ENCODE measurements around the gene TDRD7. TPM values are rescaled to one million over a fixed set of nuclear protein-coding genes. Genes with fewer than 3 reads are reported as not detected.
"Not testable (repeated sequence)": the region's sequence is repeated elsewhere in the genome, so short reads cannot be mapped to it uniquely, and the experiment has no call there.

TDRD7 gene
- polyA plus RNA-seq, 1 donor from 2014 or later: 9.7 TPM

- H3K36me3 ChIP-seq (ENCODE audit: insufficient read depth, low read length); H3K9me2 ChIP-seq (ENCODE audit: insufficient read depth, low read length); H3K9ac ChIP-seq (ENCODE audit: low read length); H3K79me2 ChIP-seq (replicated peaks; ENCODE audit: insufficient read depth, low read length); H3K9me3 ChIP-seq (ENCODE audit: low read length); H3K27ac ChIP-seq (ENCODE audit: low read length); H4K20me1 ChIP-seq (ENCODE audit: insufficient read depth); H3K4me2 ChIP-seq (ENCODE audit: low read length); H3K4me3 ChIP-seq (ENCODE audit: low read length); H3F3A ChIP-seq (ENCODE audit: insufficient read depth, low read length, poor library complexity, severe bottlenecking); H2AFZ ChIP-seq (ENCODE audit: low read depth, low read length): not testable (repeated sequence)
- peaks cover 50% of the 10 kb centered on the region for H3K27me3 ChIP-seq (ENCODE audit: insufficient read depth, low read depth, low read length)
Measured at GRCh38 chr9:97498846-97499245, 87.0 kb downstream of the TDRD7 start.

- no peak overlapping the region for H2AFZ ChIP-seq (ENCODE audit: low read depth, low read length)
- no peaks in the 10 kb centered on the region for H4K20me1 ChIP-seq (ENCODE audit: insufficient read depth)
- H3K36me3 ChIP-seq (ENCODE audit: insufficient read depth, low read length): no peaks in the 10 kb centered on the region
- no peak overlapping the region for H3K9ac ChIP-seq (ENCODE audit: low read length)
- no peak overlapping the region for H3K4me3 ChIP-seq (ENCODE audit: low read length)
- TF ChIP-seq SMC3 (conservative IDR thresholded peaks at IDR 0.05; ENCODE audit: poor library complexity) (no peak), CTCF (IDR thresholded peaks at IDR 0.05; ENCODE audit: poor library complexity, severe bottlenecking) (no peak)
- H3F3A ChIP-seq (ENCODE audit: insufficient read depth, low read length, poor library complexity, severe bottlenecking): no peaks in the 10 kb centered on the region
- H3K27me3 ChIP-seq (ENCODE audit: insufficient read depth, low read depth, low read length): peaks cover 56% of the 10 kb centered on the region
- H3K9me2 ChIP-seq (ENCODE audit: insufficient read depth, low read length): no peaks in the 10 kb centered on the region
- H3K79me2 ChIP-seq (replicated peaks; ENCODE audit: insufficient read depth, low read length): no peaks in the 10 kb centered on the region
- H3K4me2 ChIP-seq (ENCODE audit: low read length): no peak overlapping the region
- H3K27ac ChIP-seq (ENCODE audit: low read length): no peak overlapping the region
- H3K9me3 ChIP-seq (ENCODE audit: low read length): no peaks in the 10 kb centered on the region
Measured at GRCh38 chr9:97500263-97500662, 88.4 kb downstream of the TDRD7 start.

GRCh38 chr9:97500765-97501176, 88.9 kb downstream of the TDRD7 start:
- Histone ChIP-seq H3K9me2 (ENCODE audit: insufficient read depth, low read length) (no peaks in the 10 kb centered on the region), H3K9ac (ENCODE audit: low read length) (no peak overlapping the region), H3K79me2 (replicated peaks; ENCODE audit: insufficient read depth, low read length) (no peaks in the 10 kb centered on the region), H2AFZ (ENCODE audit: low read depth, low read length) (no peak overlapping the region), H3F3A (ENCODE audit: insufficient read depth, low read length, poor library complexity, severe bottlenecking) (no peaks in the 10 kb centered on the region), H3K27me3 (ENCODE audit: insufficient read depth, low read depth, low read length) (peaks cover 56% of the 10 kb centered on the region), H3K27ac (ENCODE audit: low read length) (no peak overlapping the region), H4K20me1 (ENCODE audit: insufficient read depth) (no peaks in the 10 kb centered on the region), H3K36me3 (ENCODE audit: insufficient read depth, low read length) (no peaks in the 10 kb centered on the region), H3K4me3 (ENCODE audit: low read length) (peak overlapping the region; percentile 53), H3K9me3 (ENCODE audit: low read length) (no peaks in the 10 kb centered on the region), H3K4me2 (ENCODE audit: low read length) (no peak overlapping the region)
- TF ChIP-seq SMC3 (conservative IDR thresholded peaks at IDR 0.05; ENCODE audit: poor library complexity) (no peak), EP300 (conservative IDR thresholded peaks at IDR 0.05; ENCODE audit: poor library complexity, severe bottlenecking) (no peak), POLR2AphosphoS5 (IDR thresholded peaks at IDR 0.05) (no peak), CTCF (IDR thresholded peaks at IDR 0.05; ENCODE audit: poor library complexity, severe bottlenecking) (no peak), TAF1 (IDR thresholded peaks at IDR 0.05; ENCODE audit: low read depth) (no peak), MXI1 (conservative IDR thresholded peaks at IDR 0.05; ENCODE audit: poor library complexity, severe bottlenecking) (no peak), RAD21 (conservative IDR thresholded peaks at IDR 0.05) (no peak), EZH2 (IDR thresholded peaks at IDR 0.05; ENCODE audit: borderline replicate concordance, insufficient read depth, low read length, poor library complexity, severe bottlenecking) (no peak), REST (IDR thresholded peaks at IDR 0.05; ENCODE audit: borderline replicate concordance) (no peak)
